ENCODE data around the gene KDM3A. TPM values are rescaled to one million over a fixed set of nuclear protein-coding genes. Genes with fewer than 3 reads are reported as not detected.

The KDM3A gene
- total and polyA plus RNA-seq, 10 of the 15 experiments (the other 5 are each of a cell fraction or from before 2014, with no cell fraction given) = 3.8 to 102 (median 11.1) TPM

- TF ChIP-seq, protein P1, sequence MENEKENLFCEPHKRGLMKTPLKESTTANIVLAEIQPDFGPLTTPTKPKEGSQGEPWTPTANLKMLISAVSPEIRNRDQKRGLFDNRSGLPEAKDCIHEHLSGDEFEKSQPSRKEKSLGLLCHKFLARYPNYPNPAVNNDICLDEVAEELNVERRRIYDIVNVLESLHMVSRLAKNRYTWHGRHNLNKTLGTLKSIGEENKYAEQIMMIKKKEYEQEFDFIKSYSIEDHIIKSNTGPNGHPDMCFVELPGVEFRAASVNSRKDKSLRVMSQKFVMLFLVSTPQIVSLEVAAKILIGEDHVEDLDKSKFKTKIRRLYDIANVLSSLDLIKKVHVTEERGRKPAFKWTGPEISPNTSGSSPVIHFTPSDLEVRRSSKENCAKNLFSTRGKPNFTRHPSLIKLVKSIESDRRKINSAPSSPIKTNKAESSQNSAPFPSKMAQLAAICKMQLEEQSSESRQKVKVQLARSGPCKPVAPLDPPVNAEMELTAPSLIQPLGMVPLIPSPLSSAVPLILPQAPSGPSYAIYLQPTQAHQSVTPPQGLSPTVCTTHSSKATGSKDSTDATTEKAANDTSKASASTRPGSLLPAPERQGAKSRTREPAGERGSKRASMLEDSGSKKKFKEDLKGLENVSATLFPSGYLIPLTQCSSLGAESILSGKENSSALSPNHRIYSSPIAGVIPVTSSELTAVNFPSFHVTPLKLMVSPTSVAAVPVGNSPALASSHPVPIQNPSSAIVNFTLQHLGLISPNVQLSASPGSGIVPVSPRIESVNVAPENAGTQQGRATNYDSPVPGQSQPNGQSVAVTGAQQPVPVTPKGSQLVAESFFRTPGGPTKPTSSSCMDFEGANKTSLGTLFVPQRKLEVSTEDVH (IDR thresholded peaks at IDR 0.05; ENCODE audit: low read depth, partially characterized antibody) = no peak
- TF ChIP-seq E4F1 (IDR thresholded peaks at IDR 0.05; ENCODE audit: borderline replicate concordance, partially characterized antibody) (no peak), TARDBP (IDR thresholded peaks at IDR 0.05; ENCODE audit: borderline replicate concordance) (no peak), ZNF384 (IDR thresholded peaks at IDR 0.05; ENCODE audit: borderline replicate concordance, low read depth, low read length) (no peak), HDGF (IDR thresholded peaks at IDR 0.05) (peak; percentile 96), MXI1 (IDR thresholded peaks at IDR 0.05; ENCODE audit: low read depth, low read length) (0 out of 2 replicates have a peak, but pooled peaks have one; percentile 37), ZBTB4 (CRISPR knock-in tag; IDR thresholded peaks at IDR 0.05) (no peak), CREM (IDR thresholded peaks at IDR 0.05; ENCODE audit: low read depth) (no peak)
These were observed 1.5 kb downstream of the KDM3A start (continued) for GRCh38 chr2:86442642-86443005.
